HepG2 (cell line): ENCODE data around the gene RRAS. TPM values are rescaled to one million over a fixed set of nuclear protein-coding genes. Genes with fewer than 3 reads are reported as not detected.

Experiments
- AFF4 ChIP-seq: sonication (generic); formaldehyde crosslinking; IDR thresholded peaks from 2 replicates; pipeline ENCODE4 v1.4.0; 2020; ENCODE audit warnings: missing genetic modification reagents
- ATF2 ChIP-seq: sonication (generic); formaldehyde crosslinking; IDR thresholded peaks from 2 replicates; pipeline ENCODE4 v1.4.0; 2020; ENCODE audit warnings: missing genetic modification reagents
- ATM ChIP-seq: fragments of 450-650 bp; IDR thresholded peaks from 2 replicates; pipeline ENCODE4 v1.7.1; 2017; ENCODE audit warnings: mild to moderate bottlenecking, borderline replicate concordance
- ELF4 ChIP-seq: sonication (generic); formaldehyde crosslinking; IDR thresholded peaks from 2 replicates; pipeline ENCODE4 v1.5.0; 2020; ENCODE audit warnings: missing genetic modification reagents, mild to moderate bottlenecking, moderate library complexity, borderline replicate concordance
- ETV5 ChIP-seq: IDR thresholded peaks from 2 replicates; pipeline ENCODE4 v1.6.1; 2018; ENCODE audit warnings: missing biosample characterization, missing genetic modification reagents, inconsistent platforms, borderline replicate concordance
- KDM6A ChIP-seq: IDR thresholded peaks from 2 replicates; pipeline ENCODE4 v1.6.1; 2016; ENCODE audit warnings: low read depth
- MAFK ChIP-seq, 2 experiments: IDR thresholded peaks in 1 of 2; conservative IDR thresholded peaks in 1 of 2; 2 replicates each; pipeline ENCODE4 v1.6.1; 2011; ENCODE audit warnings: improper control_type of control experiment in 2 of 2, low read length in 2 of 2
- MTA1 ChIP-seq: sonication (generic); formaldehyde crosslinking; IDR thresholded peaks from 2 replicates; pipeline ENCODE4 v1.4.0; 2020; ENCODE audit warnings: missing genetic modification reagents, mild to moderate bottlenecking, borderline replicate concordance
- SMAD3 ChIP-seq: sonication (generic); formaldehyde crosslinking; IDR thresholded peaks from 2 replicates; pipeline ENCODE4 v1.4.0; 2020; ENCODE audit warnings: missing genetic modification reagents
- SMAD9 ChIP-seq: sonication (generic); formaldehyde crosslinking; IDR thresholded peaks from 2 replicates; pipeline ENCODE4 v1.5.1; 2020; ENCODE audit warnings: mild to moderate bottlenecking, missing genetic modification reagents
- ZBTB20 ChIP-seq: sonication (generic); formaldehyde crosslinking; IDR thresholded peaks from 2 replicates; pipeline ENCODE4 v1.8.1; 2023; ENCODE audit warnings: missing genetic modification reagents, low read depth, mild to moderate bottlenecking, borderline replicate concordance
- ZNF331 ChIP-seq: sonication (generic); formaldehyde crosslinking; IDR thresholded peaks from 2 replicates; pipeline ENCODE4 v1.4.0; 2020; ENCODE audit warnings: missing genetic modification reagents
- ZNF572 ChIP-seq: sonication (generic); formaldehyde crosslinking; IDR thresholded peaks from 2 replicates; pipeline ENCODE4 v1.5.1; 2020; ENCODE audit warnings: mild to moderate bottlenecking, missing genetic modification reagents
- ZNF720 ChIP-seq: sonication (generic); formaldehyde crosslinking; IDR thresholded peaks from 2 replicates; pipeline ENCODE4 v1.4.0; 2020; ENCODE audit warnings: missing genetic modification reagents
- polyA plus RNA-seq, 8 experiments: library from polyadenylated mRNA; depleted of rRNA in 3 of 8; stranded (reverse) in 7 of 8; unstranded in 1 of 8; fragments of >200 nt; fragmentation: Illumina TruSeq in 4 of 8; extraction: Trizol in 4 of 8; gene quantifications; 2 replicates each; pipeline versions ENCODE4 v1.2.1 to v1.2.3, GENCODE V29; 2011 to 2016; ENCODE audit warnings: low read depth in 4 of 8, missing spikeins in 1 of 8, mixed read lengths in 1 of 8; ENCODE audit not compliant: insufficient read depth in 1 of 8
- total RNA-seq, 5 experiments: library from RNA; depleted of rRNA; stranded (reverse); fragments of >200 nt; fragmentation: Illumina TruSeq; extraction: Trizol; gene quantifications; 2 replicates each; pipeline ENCODE4 v1.2.3, GENCODE V29; 2016; ENCODE audit warnings: low read depth in 1 of 5
- TF ChIP-seq, protein P1 (sequence below): sonication (generic); formaldehyde crosslinking; IDR thresholded peaks from 2 replicates; pipeline ENCODE4 v1.5.0; 2020; ENCODE audit warnings: missing genetic modification reagents
- TF ChIP-seq, protein P2 (sequence below): sonication (generic); IDR thresholded peaks from 2 replicates; pipeline ENCODE4 v1.6.1; 2016; ENCODE audit warnings: low read depth, borderline replicate concordance

The RRAS gene
- total and polyA plus RNA-seq, 2 of the 13 experiments (the other 11 are each of a cell fraction or from before 2014, with no cell fraction given), result 1.5 to 12.0 TPM

- TF ChIP-seq ATF2 (CRISPR knock-in tag), result peak; percentile 92
- no peak for TF ChIP-seq ZNF572 (CRISPR knock-in tag)
- TF ChIP-seq SMAD3 (CRISPR knock-in tag), result peak; percentile 88; the same call in 1 of the 2 replicates
- TF ChIP-seq MTA1 (CRISPR knock-in tag), result peak; percentile 56; the same call in 1 of the 2 replicates
- TF ChIP-seq AFF4 (CRISPR knock-in tag), result no peak
- TF ChIP-seq MAFK (conservative IDR thresholded peaks at IDR 0.05 in 1 of 2, IDR thresholded peaks at IDR 0.05 in 1 of 2; ENCODE audit: low read length in 2 of 2), result no peak
- peak; percentile 60; the same call in 1 of the 2 replicates for TF ChIP-seq ZNF331
- peak; percentile 81 for TF ChIP-seq KDM6A
- TF ChIP-seq ATM, result no peak
- TF ChIP-seq ZNF720 (CRISPR knock-in tag), result no peak
- TF ChIP-seq, protein P1, sequence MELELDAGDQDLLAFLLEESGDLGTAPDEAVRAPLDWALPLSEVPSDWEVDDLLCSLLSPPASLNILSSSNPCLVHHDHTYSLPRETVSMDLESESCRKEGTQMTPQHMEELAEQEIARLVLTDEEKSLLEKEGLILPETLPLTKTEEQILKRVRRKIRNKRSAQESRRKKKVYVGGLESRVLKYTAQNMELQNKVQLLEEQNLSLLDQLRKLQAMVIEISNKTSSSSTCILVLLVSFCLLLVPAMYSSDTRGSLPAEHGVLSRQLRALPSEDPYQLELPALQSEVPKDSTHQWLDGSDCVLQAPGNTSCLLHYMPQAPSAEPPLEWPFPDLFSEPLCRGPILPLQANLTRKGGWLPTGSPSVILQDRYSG (CRISPR knock-in tag), result no peak
- peak; percentile 99 for TF ChIP-seq ETV5 (CRISPR knock-in tag)
- TF ChIP-seq ZBTB20 (CRISPR knock-in tag), result no peak
- peak; percentile 59; the same call in 1 of the 2 replicates for TF ChIP-seq ELF4 (CRISPR knock-in tag)
- no peak for TF ChIP-seq SMAD9 (CRISPR knock-in tag)
- TF ChIP-seq, protein P2, sequence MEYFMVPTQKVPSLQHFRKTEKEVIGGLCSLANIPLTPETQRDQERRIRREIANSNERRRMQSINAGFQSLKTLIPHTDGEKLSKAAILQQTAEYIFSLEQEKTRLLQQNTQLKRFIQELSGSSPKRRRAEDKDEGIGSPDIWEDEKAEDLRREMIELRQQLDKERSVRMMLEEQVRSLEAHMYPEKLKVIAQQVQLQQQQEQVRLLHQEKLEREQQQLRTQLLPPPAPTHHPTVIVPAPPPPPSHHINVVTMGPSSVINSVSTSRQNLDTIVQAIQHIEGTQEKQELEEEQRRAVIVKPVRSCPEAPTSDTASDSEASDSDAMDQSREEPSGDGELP, result no peak
These were observed at the start of gene RRAS (continued) for GRCh38 chr19:49640113-49640898.
